Measurements from ENCODE around the gene PRUNE2. TPM values are rescaled to one million over a fixed set of nuclear protein-coding genes. Genes with fewer than 3 reads are reported as not detected.

PRUNE2 gene
- total RNA-seq, 1 donor from 2014 or later, result 3.1 TPM

GRCh38 chr9:76646249-76646648, 259.7 kb downstream of the PRUNE2 start:
- no peaks in the 10 kb centered on the region for H3K36me3 ChIP-seq

GRCh38 chr9:76644647-76645250, 261.2 kb downstream of the PRUNE2 start:
- no peak for DNase-seq
- intact Hi-C loops (cut with micrococcal nuclease), result no loop called here
- no peak overlapping the region for H3K4me3 ChIP-seq
- no peaks in the 10 kb centered on the region for H3K4me1 ChIP-seq
- no peak overlapping the region for H3K27ac ChIP-seq (replicated peaks)
- no peak for TF ChIP-seq CTCF (IDR thresholded peaks at IDR 0.05; ENCODE audit: borderline replicate concordance)
- no peaks in the 10 kb centered on the region for H3K9me3 ChIP-seq (replicated peaks)
- no peaks in the 10 kb centered on the region for H3K27me3 ChIP-seq (ENCODE audit: low read depth)
- H3K36me3 ChIP-seq, result no peaks in the 10 kb centered on the region

More at GRCh38 chr9:76646249-76646648, 259.7 kb downstream of the PRUNE2 start:
- Histone ChIP-seq H3K4me3 (no peak overlapping the region), H3K27me3 (ENCODE audit: low read depth) (no peaks in the 10 kb centered on the region), H3K4me1 (peaks cover 5% of the 10 kb centered on the region), H3K27ac (replicated peaks) (no peak overlapping the region), H3K9me3 (replicated peaks) (no peaks in the 10 kb centered on the region)
- no peak for DNase-seq
- TF ChIP-seq CTCF (IDR thresholded peaks at IDR 0.05; ENCODE audit: borderline replicate concordance), result no peak
- intact Hi-C loops (cut with micrococcal nuclease), result no loop called here

GRCh38 chr9:76644171-76644570, 261.7 kb downstream of the PRUNE2 start:
- no peak for TF ChIP-seq CTCF (IDR thresholded peaks at IDR 0.05; ENCODE audit: borderline replicate concordance)
- intact Hi-C loops (cut with micrococcal nuclease), result no loop called here

GRCh38 chr9:76643399-76644117, 262.4 kb downstream of the PRUNE2 start:
- Histone ChIP-seq H3K36me3 (no peaks in the 10 kb centered on the region), H3K9me3 (replicated peaks) (no peaks in the 10 kb centered on the region), H3K27me3 (ENCODE audit: low read depth) (no peaks in the 10 kb centered on the region), H3K4me1 (no peaks in the 10 kb centered on the region), H3K4me3 (no peak overlapping the region), H3K27ac (replicated peaks) (peak overlapping the region; percentile 18)
- TF ChIP-seq CTCF (IDR thresholded peaks at IDR 0.05; ENCODE audit: borderline replicate concordance), result no peak
- DNase-seq, result no peak
- intact Hi-C loops (cut with micrococcal nuclease), result no loop called here

More at GRCh38 chr9:76644171-76644570, 261.7 kb downstream of the PRUNE2 start:
- H3K4me3 ChIP-seq, result no peak overlapping the region
- no peaks in the 10 kb centered on the region for H3K9me3 ChIP-seq (replicated peaks)
- H3K27ac ChIP-seq (replicated peaks), result no peak overlapping the region
- no peaks in the 10 kb centered on the region for H3K36me3 ChIP-seq
- H3K4me1 ChIP-seq, result no peaks in the 10 kb centered on the region
- no peak for DNase-seq
- no peaks in the 10 kb centered on the region for H3K27me3 ChIP-seq (ENCODE audit: low read depth)

GRCh38 chr9:76642701-76643209, 263.2 kb downstream of the PRUNE2 start:
- no peaks in the 10 kb centered on the region for H3K4me1 ChIP-seq
- DNase-seq, result no peak
- H3K9me3 ChIP-seq (replicated peaks), result no peaks in the 10 kb centered on the region
- no peak overlapping the region for H3K4me3 ChIP-seq
- H3K36me3 ChIP-seq, result no peaks in the 10 kb centered on the region
- H3K27me3 ChIP-seq (ENCODE audit: low read depth), result no peaks in the 10 kb centered on the region
- peak overlapping the region; percentile 19 for H3K27ac ChIP-seq (replicated peaks)
- intact Hi-C loops (cut with micrococcal nuclease), result no loop called here
- no peak for TF ChIP-seq CTCF (IDR thresholded peaks at IDR 0.05; ENCODE audit: borderline replicate concordance)
